DMS79 (cell line): ENCODE measurements around the gene C2orf15.
"Not testable (repeated sequence)": the region's sequence is repeated elsewhere in the genome, so short reads cannot be mapped to it uniquely, and the experiment has no call there.

ENCODE experiments used
- DNase-seq: peaks from one replicate; lab custom pipeline; 2025; lab: John Stamatoyannopoulos, UW

C2orf15 gene

GRCh38 chr2:99166218-99166617 lies 24.7 kb downstream of the C2orf15 start:
- DNase-seq, result no peak

GRCh38 chr2:99169534-99169933 lies 28.0 kb downstream of the C2orf15 start:
- no peak for DNase-seq

GRCh38 chr2:99171377-99172140 lies 30.1 kb downstream of the C2orf15 start:
- DNase-seq, result no peak

GRCh38 chr2:99180755-99181623 lies 39.5 kb downstream of the C2orf15 start, which contains the start of the genes MITD1 and MRPL30:
TSS of gene MITD1 (minus strand) at chr2:99181058. CDS start at chr2:99180981, 77 bp downstream.
TSS of gene MRPL30 (plus strand) at chr2:99181184. CDS start at chr2:99186204, 5,020 bp downstream.
- peak; percentile 92 for DNase-seq

- DNase-seq, result no peak
These were observed 40.1 kb downstream of the C2orf15 start for GRCh38 chr2:99181624-99182000.

GRCh38 chr2:99183025-99183424 lies 41.5 kb downstream of the C2orf15 start:
- no peak for DNase-seq

GRCh38 chr2:99184811-99185210 lies 43.3 kb downstream of the C2orf15 start:
- DNase-seq, result no peak

- DNase-seq, result no peak
These were observed 45.5 kb downstream of the C2orf15 start for GRCh38 chr2:99187011-99187410.

- DNase-seq, result no peak
These were observed 46.9 kb downstream of the C2orf15 start for GRCh38 chr2:99188357-99188756.

GRCh38 chr2:99190548-99190947 lies 49.0 kb downstream of the C2orf15 start:
- DNase-seq, result no peak

GRCh38 chr2:99192364-99192763 lies 50.9 kb downstream of the C2orf15 start:
- DNase-seq, result not testable (repeated sequence)

GRCh38 chr2:99198103-99198841 lies 56.8 kb downstream of the C2orf15 start:
- DNase-seq, result no peak

GRCh38 chr2:99200076-99200800 lies 58.7 kb downstream of the C2orf15 start:
- no peak for DNase-seq
